BJ (cell line): ENCODE measurements around the gene SLC24A5. TPM values are rescaled to one million over a fixed set of nuclear protein-coding genes. Genes with fewer than 3 reads are reported as not detected.

Experiments used
- CTCF ChIA-PET: fragments of 350-600 bp; formaldehyde crosslinking; extraction: SDS; loops from one replicate; lab custom pipeline; 2021; ENCODE audit warnings: antibody characterized with exemption, inconsistent platforms; lab: Yijun Ruan, JAX
- POLR2A ChIA-PET: fragments of 300-600 bp; sonication (Branson Sonifier 250); formaldehyde crosslinking; extraction: SDS; loops from one replicate; lab custom pipeline; 2021; ENCODE audit warnings: antibody characterized with exemption; lab: Charles Lee
- DNase-seq: peaks from one replicate; pipeline ENCODE4 v3.0.0-alpha.2; 2011; ENCODE audit warnings: low read depth
- H3K27me3 ChIP-seq: 2 replicates; pipeline ENCODE4 v1.6.0; 2011; ENCODE audit warnings: low read length; ENCODE audit not compliant: control insufficient read depth, insufficient read depth
- H3K36me3 ChIP-seq: 2 replicates; pipeline ENCODE4 v1.5.1; 2011; ENCODE audit warnings: low read length; ENCODE audit not compliant: control insufficient read depth, insufficient read depth
- H3K4me3 ChIP-seq: 2 replicates; pipeline ENCODE4 v1.5.1; 2011; ENCODE audit warnings: low read depth, mild to moderate bottlenecking, control low read depth, low read length
- polyA minus RNA-seq: library from RNA; depleted of rRNA, polyadenylated mRNA; stranded (reverse); fragments of >200 nt; gene quantifications from 2 replicates; pipeline ENCODE4 v1.2.3, GENCODE V29; 2011; rRNA and poly(A)+ RNA removed
- polyA plus RNA-seq: library from polyadenylated mRNA; depleted of rRNA; stranded (reverse); fragments of >200 nt; gene quantifications from 2 replicates; pipeline ENCODE4 v1.2.3, GENCODE V29; 2011; rRNA removed
- TF ChIP-seq, protein P1 (sequence below): IDR thresholded peaks from 2 replicates; pipeline ENCODE4 v1.5.1; 2011; ENCODE audit warnings: low read depth, mild to moderate bottlenecking, control low read depth, inconsistent platforms, low read length, moderate library complexity; ENCODE audit not compliant: insufficient read depth

The SLC24A5 gene
- polyA plus RNA-seq (not detected in 2 replicates), polyA minus RNA-seq (not detected in 2 replicates)

- H3K27me3 ChIP-seq, result no peaks in the 10 kb centered on the region
- POLR2A ChIA-PET, result no interaction called here
- no peaks in the 10 kb centered on the region for H3K36me3 ChIP-seq
- TF ChIP-seq, protein P1, sequence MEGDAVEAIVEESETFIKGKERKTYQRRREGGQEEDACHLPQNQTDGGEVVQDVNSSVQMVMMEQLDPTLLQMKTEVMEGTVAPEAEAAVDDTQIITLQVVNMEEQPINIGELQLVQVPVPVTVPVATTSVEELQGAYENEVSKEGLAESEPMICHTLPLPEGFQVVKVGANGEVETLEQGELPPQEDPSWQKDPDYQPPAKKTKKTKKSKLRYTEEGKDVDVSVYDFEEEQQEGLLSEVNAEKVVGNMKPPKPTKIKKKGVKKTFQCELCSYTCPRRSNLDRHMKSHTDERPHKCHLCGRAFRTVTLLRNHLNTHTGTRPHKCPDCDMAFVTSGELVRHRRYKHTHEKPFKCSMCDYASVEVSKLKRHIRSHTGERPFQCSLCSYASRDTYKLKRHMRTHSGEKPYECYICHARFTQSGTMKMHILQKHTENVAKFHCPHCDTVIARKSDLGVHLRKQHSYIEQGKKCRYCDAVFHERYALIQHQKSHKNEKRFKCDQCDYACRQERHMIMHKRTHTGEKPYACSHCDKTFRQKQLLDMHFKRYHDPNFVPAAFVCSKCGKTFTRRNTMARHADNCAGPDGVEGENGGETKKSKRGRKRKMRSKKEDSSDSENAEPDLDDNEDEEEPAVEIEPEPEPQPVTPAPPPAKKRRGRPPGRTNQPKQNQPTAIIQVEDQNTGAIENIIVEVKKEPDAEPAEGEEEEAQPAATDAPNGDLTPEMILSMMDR, result no peak
- CTCF ChIA-PET, result no interaction called here
- no peak for DNase-seq
- H3K4me3 ChIP-seq, result no peak within 1 kb of the TSS
These were observed at the start of gene SLC24A5 for GRCh38 chr15:48120745-48121144. SLC24A5 (plus strand) TSS chr15:48120990; CDS start chr15:48121045, 55 bp downstream.

DNA sequence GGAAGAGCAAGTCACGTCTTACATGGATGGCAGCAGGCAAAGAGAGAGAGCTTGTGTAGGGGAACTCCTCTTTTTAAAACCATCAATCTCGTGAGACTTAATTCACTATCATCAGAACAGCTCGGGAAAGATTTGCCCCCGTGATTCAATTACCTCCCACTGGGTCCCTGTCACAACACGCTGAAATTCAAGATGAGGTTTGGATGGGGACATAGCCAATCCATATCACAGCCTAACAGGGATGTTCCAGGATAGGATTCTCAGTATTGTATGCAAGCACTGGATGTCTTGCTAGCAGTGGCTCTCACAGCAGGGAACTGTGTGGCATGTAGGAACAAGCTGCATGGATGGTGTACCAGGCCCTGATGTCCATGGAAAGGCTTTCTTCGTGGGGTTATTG lies 47.8 kb upstream of the SLC24A5 start:
- Histone ChIP-seq H3K27me3 (peaks cover 3% of the 10 kb centered on the region; the same call in 1 of the 2 replicates), H3K36me3 (no peaks in the 10 kb centered on the region), H3K4me3 (no peak overlapping the region)
- CTCF ChIA-PET, result no interaction called here
- TF ChIP-seq, protein P1, result no peak
- POLR2A ChIA-PET, result no interaction called here
- no peak for DNase-seq

DNA sequence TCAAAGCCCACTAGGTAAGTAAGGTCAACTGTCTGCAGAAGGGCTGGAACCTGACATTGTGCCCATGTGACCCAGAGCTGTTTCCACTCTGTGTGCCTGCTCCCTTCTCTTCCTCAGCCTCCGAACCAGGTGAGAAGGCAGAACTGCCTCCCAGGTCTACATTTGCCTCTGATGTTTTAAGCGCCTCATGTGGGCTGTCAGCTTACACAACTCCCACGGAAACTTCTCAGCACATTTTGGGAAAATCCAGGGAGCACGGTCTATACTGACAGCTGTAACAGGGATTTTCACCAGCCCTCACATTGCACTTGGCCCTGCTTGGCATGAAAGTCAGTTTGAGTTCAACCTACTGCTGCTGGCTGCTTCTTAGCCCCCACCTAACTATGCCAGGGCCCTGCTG lies 46.9 kb upstream of the SLC24A5 start:
- H3K27me3 ChIP-seq, result peaks cover 3% of the 10 kb centered on the region; the same call in 1 of the 2 replicates
- CTCF ChIA-PET, result no interaction called here

GRCh38 chr15:48076454-48076853 lies 44.3 kb upstream of the SLC24A5 start:
- Histone ChIP-seq H3K27me3 (peaks cover 3% of the 10 kb centered on the region; the same call in 1 of the 2 replicates), H3K4me3 (no peak overlapping the region), H3K36me3 (no peaks in the 10 kb centered on the region)
- ChIA-PET CTCF (interaction anchor here (0.6 kb wide), 1 partner anchor 16 kb away, joined by 3 read pairs; no protein-coding TSS in a partner anchor), POLR2A (no interaction called here)
- no peak for DNase-seq
- TF ChIP-seq, protein P1, result no peak

More for the DNA sequence above, 46.9 kb upstream of the SLC24A5 start:
- Histone ChIP-seq H3K36me3 (no peaks in the 10 kb centered on the region), H3K4me3 (no peak overlapping the region)
- TF ChIP-seq, protein P1, result no peak
- POLR2A ChIA-PET, result no interaction called here
- DNase-seq, result no peak

GRCh38 chr15:48077616-48078184 lies 43.1 kb upstream of the SLC24A5 start:
- CTCF ChIA-PET, result no interaction called here
- POLR2A ChIA-PET, result no interaction called here
- no peak for DNase-seq

More at GRCh38 chr15:48077616-48078184, 43.1 kb upstream of the SLC24A5 start:
- H3K4me3 ChIP-seq, result no peak overlapping the region
- 0 out of 2 replicates have a peak, but pooled peaks cover 2% of the 10 kb centered on the region for H3K27me3 ChIP-seq
- no peaks in the 10 kb centered on the region for H3K36me3 ChIP-seq
- TF ChIP-seq, protein P1, result no peak
